HepG2 (cell line): Measurements from ENCODE around the gene ALLC.

Source experiments
- ARNT ChIP-seq: fragments of 450-650 bp; IDR thresholded peaks from 2 replicates; pipeline ENCODE4 v1.6.1; 2017
- ZNF274 ChIP-seq: sonication (generic); formaldehyde crosslinking; IDR thresholded peaks from 2 replicates; pipeline ENCODE4 v1.5.1; 2020; ENCODE audit warnings: mild to moderate bottlenecking, missing genetic modification reagents
- ZNF446 ChIP-seq: sonication (generic); formaldehyde crosslinking; IDR thresholded peaks from 2 replicates; pipeline ENCODE4 v1.5.0; 2020; ENCODE audit warnings: mild to moderate bottlenecking, missing genetic modification reagents
- TF ChIP-seq, protein P1 (sequence below): sonication (generic); formaldehyde crosslinking; IDR thresholded peaks from 2 replicates; pipeline ENCODE4 v1.5.0; 2020; ENCODE audit warnings: mild to moderate bottlenecking, missing genetic modification reagents, moderate library complexity

DNA sequence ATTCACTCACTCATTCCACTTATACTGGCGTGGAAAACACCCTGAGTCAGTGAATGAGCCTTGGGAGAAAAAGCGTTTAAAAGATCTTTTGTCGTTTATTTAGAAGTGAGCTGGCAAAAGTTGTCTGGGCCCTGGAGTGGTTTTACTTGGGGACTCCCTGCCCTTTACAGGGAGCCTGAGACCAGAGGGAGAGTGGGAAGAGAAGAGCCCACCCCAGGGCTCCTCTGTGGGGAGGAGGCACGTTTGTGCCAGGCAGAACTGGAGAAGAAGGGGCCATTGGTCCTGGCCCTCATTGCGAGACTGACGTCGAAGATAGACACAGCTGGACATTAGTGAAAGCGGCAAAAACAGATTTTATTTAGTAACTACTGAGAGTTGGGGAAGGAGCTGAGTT is 71.1 kb downstream of the ALLC start:
- TF ChIP-seq, protein P1, sequence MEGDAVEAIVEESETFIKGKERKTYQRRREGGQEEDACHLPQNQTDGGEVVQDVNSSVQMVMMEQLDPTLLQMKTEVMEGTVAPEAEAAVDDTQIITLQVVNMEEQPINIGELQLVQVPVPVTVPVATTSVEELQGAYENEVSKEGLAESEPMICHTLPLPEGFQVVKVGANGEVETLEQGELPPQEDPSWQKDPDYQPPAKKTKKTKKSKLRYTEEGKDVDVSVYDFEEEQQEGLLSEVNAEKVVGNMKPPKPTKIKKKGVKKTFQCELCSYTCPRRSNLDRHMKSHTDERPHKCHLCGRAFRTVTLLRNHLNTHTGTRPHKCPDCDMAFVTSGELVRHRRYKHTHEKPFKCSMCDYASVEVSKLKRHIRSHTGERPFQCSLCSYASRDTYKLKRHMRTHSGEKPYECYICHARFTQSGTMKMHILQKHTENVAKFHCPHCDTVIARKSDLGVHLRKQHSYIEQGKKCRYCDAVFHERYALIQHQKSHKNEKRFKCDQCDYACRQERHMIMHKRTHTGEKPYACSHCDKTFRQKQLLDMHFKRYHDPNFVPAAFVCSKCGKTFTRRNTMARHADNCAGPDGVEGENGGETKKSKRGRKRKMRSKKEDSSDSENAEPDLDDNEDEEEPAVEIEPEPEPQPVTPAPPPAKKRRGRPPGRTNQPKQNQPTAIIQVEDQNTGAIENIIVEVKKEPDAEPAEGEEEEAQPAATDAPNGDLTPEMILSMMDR (CRISPR knock-in tag): no peak
- TF ChIP-seq ZNF446 (CRISPR knock-in tag): no peak
- no peak for TF ChIP-seq ARNT
- no peak for TF ChIP-seq ZNF274 (CRISPR knock-in tag)
